GM04504 (cell line): ENCODE measurements around the gene VLDLR.

ENCODE experiments used
- DNase-seq: peaks from one replicate; pipeline ENCODE4 v3.0.0-alpha.2; 2012; ENCODE audit warnings: low read depth

Gene VLDLR

GRCh38 chr9:2621722-2622460, at the start of gene VLDLR:
TSS of gene VLDLR (plus strand) at chr9:2621787. CDS start at chr9:2622190, 403 bp downstream.
- no peak for DNase-seq

- no peak for DNase-seq
Observed at GRCh38 chr9:2574203-2574602, 47.4 kb upstream of the VLDLR start.

GRCh38 chr9:2576631-2577030, 45.0 kb upstream of the VLDLR start:
- DNase-seq, result no peak

GRCh38 chr9:2583308-2584013, 38.1 kb upstream of the VLDLR start:
- DNase-seq, result no peak

GRCh38 chr9:2591967-2592366, 29.6 kb upstream of the VLDLR start:
- DNase-seq, result no peak

GRCh38 chr9:2593744-2594143, 27.8 kb upstream of the VLDLR start:
- DNase-seq, result no peak

- DNase-seq, result no peak
Observed at GRCh38 chr9:2595973-2596372, 25.6 kb upstream of the VLDLR start.

GRCh38 chr9:2597483-2597882, 24.1 kb upstream of the VLDLR start:
- DNase-seq, result peak; percentile 3

- no peak for DNase-seq
Observed at GRCh38 chr9:2599896-2600295, 21.7 kb upstream of the VLDLR start.

GRCh38 chr9:2600307-2600706, 21.3 kb upstream of the VLDLR start:
- no peak for DNase-seq

GRCh38 chr9:2601785-2602378, 19.7 kb upstream of the VLDLR start:
- DNase-seq, result no peak

GRCh38 chr9:2602704-2603116, 18.9 kb upstream of the VLDLR start:
- no peak for DNase-seq

- no peak for DNase-seq
Observed at GRCh38 chr9:2603621-2604020, 18.0 kb upstream of the VLDLR start.

GRCh38 chr9:2605246-2605645, 16.3 kb upstream of the VLDLR start:
- no peak for DNase-seq

GRCh38 chr9:2608276-2608675, 13.3 kb upstream of the VLDLR start:
- no peak for DNase-seq

GRCh38 chr9:2610985-2611384, 10.6 kb upstream of the VLDLR start:
- no peak for DNase-seq

- no peak for DNase-seq
Observed at GRCh38 chr9:2611961-2612360, 9.6 kb upstream of the VLDLR start.

- DNase-seq, result no peak
Observed at GRCh38 chr9:2613730-2614271, 7.8 kb upstream of the VLDLR start.

- no peak for DNase-seq
Observed at GRCh38 chr9:2615497-2615896, 6.1 kb upstream of the VLDLR start.

GRCh38 chr9:2616692-2617377, 4.8 kb upstream of the VLDLR start:
- DNase-seq, result no peak

- no peak for DNase-seq
Observed at GRCh38 chr9:2618289-2618688, 3.3 kb upstream of the VLDLR start.
